HUES6 (cell line): ENCODE results near the gene RHCE.
"Not testable (repeated sequence)": the region's sequence is repeated elsewhere in the genome, so short reads cannot be mapped to it uniquely, and the experiment has no call there.

Experiments
- H3K27ac ChIP-seq: 2 replicates; pipeline ENCODE4 v1.7.0; 2013; ENCODE audit warnings: low read depth, mild to moderate bottlenecking, low read length, inconsistent platforms
- H3K27me3 ChIP-seq: 2 replicates; pipeline ENCODE4 v1.6.1; 2013; ENCODE audit warnings: low read length; ENCODE audit not compliant: control insufficient read depth, insufficient read depth
- H3K36me3 ChIP-seq: 2 replicates; pipeline ENCODE4 v1.6.1; 2013; ENCODE audit warnings: low read length; ENCODE audit not compliant: control insufficient read depth, insufficient read depth
- H3K4me1 ChIP-seq: 2 replicates; pipeline ENCODE4 v1.6.1; 2013; ENCODE audit warnings: low read length; ENCODE audit not compliant: control insufficient read depth, insufficient read depth
- H3K4me3 ChIP-seq: 2 replicates; pipeline ENCODE4 v1.5.1; 2013; ENCODE audit warnings: low read depth, low read length
- H3K9ac ChIP-seq: one replicate; pipeline ENCODE4 v1.6.1; 2013; ENCODE audit warnings: mild to moderate bottlenecking, low read length
- H3K9me3 ChIP-seq: 2 replicates; pipeline ENCODE4 v1.6.1; 2013; ENCODE audit warnings: low read depth, low read length; ENCODE audit not compliant: control insufficient read depth, insufficient read depth

The RHCE gene

DNA sequence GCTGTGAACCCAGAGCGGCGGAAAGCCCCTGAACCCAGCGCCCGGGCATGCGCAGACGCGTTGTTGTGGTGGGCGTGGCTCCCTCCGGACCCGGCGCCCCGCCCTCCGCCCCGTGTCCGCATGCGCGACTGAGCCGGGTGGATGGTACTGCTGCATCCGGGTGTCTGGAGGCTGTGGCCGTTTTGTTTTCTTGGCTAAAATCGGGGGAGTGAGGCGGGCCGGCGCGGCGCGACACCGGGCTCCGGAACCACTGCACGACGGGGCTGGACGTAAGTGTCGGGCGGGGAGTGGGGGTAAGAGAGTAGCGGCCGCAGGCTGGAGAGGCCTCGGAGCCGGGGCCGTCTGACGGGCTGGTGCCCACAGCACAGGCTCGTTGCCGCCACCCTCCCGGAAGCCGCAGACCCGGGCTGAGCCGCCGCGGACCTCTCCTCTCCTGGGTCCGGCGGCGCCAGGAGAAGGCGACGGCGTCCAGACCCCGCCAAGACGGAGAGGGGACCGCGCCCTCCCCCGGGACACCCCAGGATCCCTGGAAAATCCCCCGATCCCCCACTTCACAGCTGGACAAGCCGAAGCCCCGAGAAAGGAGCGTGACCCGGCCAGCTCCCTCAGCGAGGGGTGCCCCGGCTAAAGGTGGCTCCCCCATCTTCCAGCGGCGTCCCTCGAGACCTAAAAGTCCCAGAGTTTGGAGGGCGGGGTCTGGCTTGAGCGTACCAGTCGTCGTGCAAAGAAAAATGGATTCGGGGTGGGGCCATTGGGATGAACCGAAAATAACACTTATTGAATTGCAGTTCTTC is 82.2 kb downstream of the RHCE start, which contains the start of gene TMEM50A:
Gene TMEM50A, plus strand, starts transcription at position 147 of the 794 bp plus-strand sequence. CDS start 2,153 bp downstream, outside the sequence.
- Histone ChIP-seq H3K4me3 (peak within 1 kb of the TSS; percentile 97), H3K9me3 (no peaks in the 10 kb centered on the region), H3K36me3 (peaks cover 7% of the 10 kb centered on the region), H3K27ac (peak within 1 kb of the TSS; percentile 96), H3K9ac (peak within 1 kb of the TSS; percentile 88), H3K4me1 (0 out of 2 replicates have a peak, but pooled peaks cover 3% of the 10 kb centered on the region), H3K27me3 (no peaks in the 10 kb centered on the region)

DNA sequence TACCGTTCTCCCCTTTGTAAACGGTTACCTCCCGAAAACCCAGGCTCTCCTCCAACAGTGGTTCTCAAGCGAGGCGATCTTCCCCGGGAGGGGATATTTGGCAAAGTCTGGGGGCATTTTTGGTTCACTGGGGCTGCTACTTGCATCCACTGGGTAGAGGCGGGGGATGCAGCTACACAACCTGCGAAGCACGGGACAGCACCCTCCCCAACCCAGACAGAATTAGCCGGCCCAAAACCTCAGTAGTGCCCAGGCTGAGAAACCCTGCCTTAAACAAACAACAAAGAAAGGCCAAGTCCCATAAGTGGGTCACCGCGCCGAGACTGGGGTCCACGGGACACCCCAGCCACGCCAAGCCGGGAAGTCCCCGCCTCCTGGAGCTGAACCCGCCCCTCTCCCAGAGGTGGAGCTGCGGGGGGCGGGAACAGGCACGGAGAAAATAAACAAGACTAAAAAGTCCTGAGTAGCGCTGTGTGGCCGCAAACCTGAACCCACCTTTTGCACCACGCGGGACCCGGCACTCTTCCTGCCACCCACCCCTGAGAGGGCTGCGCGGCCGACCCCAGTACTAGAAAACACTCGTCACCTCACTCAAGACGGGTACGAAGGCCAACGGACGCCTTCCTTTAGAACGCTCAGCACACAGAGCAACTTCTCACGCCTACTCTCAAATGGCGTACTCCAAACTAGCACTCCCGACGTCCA is 83.0 kb downstream of the RHCE start:
- H3K27ac ChIP-seq, H3K27me3 ChIP-seq, H3K4me1 ChIP-seq, H3K9me3 ChIP-seq, H3K36me3 ChIP-seq: not testable (repeated sequence)
- H3K9ac ChIP-seq: peak overlapping the region; percentile 42
- peak overlapping the region; percentile 97 for H3K4me3 ChIP-seq

DNA sequence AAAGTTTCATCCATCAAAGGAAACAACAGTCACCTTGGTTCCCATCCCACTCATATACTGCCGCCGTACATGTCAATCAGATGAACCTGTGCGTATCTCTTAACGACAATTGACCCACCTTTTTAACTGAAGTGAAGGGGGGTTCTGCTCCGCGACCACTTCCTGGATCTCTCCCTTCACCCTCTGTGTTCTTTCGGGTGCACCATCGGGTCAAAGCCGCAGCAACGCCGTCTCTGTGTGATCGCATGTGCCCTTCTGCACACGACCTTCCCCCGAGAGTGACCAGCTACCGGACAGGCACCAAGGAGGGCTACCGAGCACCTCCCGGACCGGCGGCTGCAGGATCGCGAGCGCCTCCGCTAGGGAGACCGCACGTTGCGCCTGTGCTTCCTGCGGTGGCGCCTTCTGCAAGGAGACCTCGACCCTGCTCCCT is 83.7 kb downstream of the RHCE start:
- not testable (repeated sequence) for H3K9me3 ChIP-seq, H3K27me3 ChIP-seq, H3K4me1 ChIP-seq, H3K36me3 ChIP-seq, H3K27ac ChIP-seq
- Histone ChIP-seq H3K9ac (peak overlapping the region; percentile 58), H3K4me3 (peak overlapping the region; percentile 96)

DNA sequence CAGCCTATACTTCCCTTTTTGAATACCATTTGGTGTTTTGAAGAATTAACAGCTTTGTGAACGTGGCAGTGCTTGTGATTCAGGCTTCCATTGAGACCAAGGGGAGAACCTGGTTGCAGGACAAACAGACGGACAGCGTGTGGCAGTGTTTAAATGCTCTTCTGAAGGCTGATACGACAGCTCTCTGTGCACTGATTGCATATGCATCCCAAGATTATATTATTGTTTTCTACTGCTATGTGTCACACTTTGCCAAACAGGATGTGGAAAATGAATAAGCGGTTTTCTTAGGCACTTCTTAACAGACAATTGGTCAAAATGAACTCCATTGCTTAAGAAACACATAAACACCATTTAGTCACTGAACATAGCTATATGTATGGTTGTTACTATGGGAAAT is 90.7 kb downstream of the RHCE start:
- H3K9me3 ChIP-seq, H3K9ac ChIP-seq, H3K4me3 ChIP-seq, H3K27ac ChIP-seq, H3K4me1 ChIP-seq, H3K27me3 ChIP-seq, H3K36me3 ChIP-seq: not testable (repeated sequence)

DNA sequence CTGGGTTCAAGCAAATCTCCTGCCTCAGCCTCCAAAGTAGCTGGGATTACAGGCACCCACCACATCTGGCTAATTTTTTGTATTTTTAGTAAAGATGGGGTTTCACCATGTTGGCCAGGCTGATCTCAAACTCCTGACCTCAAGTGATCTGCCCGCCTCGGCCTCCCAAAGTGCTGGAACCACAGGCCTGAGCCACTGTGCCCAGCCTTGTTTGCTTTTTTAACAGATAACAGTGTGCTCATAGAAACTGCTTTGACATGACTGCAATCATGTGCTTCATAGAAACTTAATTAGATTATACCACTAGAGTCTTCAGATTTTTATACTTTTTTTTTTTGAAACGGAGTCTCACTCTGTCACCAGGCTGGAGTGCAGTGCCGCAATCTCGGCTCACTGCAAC is 91.3 kb downstream of the RHCE start:
- not testable (repeated sequence) for H3K4me3 ChIP-seq, H3K9ac ChIP-seq, H3K27ac ChIP-seq, H3K4me1 ChIP-seq, H3K36me3 ChIP-seq, H3K9me3 ChIP-seq, H3K27me3 ChIP-seq

DNA sequence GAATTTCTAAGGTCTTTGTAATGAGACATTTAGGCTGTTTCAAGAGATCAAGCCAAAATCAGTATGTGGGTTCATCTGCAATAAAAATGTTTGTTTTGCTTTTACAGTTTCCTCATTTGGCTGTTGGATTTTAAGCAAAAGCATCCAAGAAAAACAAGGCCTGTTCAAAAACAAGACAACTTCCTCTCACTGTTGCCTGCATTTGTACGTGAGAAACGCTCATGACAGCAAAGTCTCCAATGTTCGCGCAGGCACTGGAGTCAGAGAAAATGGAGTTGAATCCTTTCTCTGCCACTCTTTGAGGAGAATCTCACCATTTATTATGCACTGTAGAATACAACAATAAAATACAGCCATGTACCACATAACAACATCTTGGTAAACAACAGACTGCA is 91.8 kb downstream of the RHCE start:
- not testable (repeated sequence) for H3K4me3 ChIP-seq, H3K9ac ChIP-seq, H3K4me1 ChIP-seq, H3K27ac ChIP-seq, H3K27me3 ChIP-seq, H3K36me3 ChIP-seq, H3K9me3 ChIP-seq

DNA sequence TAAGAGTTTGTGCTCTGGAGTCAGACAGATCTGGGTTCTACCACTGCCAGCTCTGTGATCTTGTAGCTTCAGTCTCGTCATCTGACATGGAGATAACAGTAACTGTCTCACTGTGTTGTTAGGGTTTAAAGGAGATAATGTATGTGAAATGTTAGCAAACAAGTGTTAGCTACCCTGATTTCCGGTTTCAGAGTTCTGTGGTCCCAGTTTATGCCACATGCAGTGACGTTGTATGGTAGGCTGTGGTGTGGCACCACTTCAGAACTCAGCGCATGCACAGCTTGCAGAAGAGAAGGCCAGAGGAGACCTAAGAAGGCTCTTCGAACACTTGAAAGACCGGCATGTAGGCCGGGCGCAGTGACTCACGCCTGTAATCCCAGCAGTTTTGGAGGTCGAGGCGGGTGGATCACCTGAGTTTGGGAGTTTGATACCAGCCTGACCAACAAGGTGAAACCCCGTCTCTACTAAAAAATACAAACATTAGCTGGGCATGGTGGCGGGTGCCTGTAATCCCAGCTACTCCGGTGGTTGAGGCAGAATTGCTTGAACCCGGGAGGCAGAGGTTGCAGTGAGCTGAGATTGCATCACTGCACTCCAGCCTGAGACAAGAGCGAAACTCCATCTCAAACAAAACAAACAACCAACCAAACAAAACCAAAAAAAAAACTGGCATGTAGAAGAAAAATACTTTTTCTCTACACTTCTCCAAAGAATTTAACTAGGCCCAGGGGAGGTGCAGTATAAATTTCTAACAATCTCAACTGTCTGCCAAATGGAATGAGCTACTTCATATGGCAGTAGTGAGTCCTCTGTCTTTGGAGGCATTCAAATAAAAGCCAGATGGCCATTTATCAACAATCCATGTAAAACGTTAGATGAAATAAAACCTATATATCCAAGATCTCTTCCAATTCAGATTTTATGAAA is 92.5 kb downstream of the RHCE start:
- not testable (repeated sequence) for H3K36me3 ChIP-seq, H3K4me1 ChIP-seq, H3K27ac ChIP-seq, H3K27me3 ChIP-seq, H3K9me3 ChIP-seq, H3K9ac ChIP-seq, H3K4me3 ChIP-seq

DNA sequence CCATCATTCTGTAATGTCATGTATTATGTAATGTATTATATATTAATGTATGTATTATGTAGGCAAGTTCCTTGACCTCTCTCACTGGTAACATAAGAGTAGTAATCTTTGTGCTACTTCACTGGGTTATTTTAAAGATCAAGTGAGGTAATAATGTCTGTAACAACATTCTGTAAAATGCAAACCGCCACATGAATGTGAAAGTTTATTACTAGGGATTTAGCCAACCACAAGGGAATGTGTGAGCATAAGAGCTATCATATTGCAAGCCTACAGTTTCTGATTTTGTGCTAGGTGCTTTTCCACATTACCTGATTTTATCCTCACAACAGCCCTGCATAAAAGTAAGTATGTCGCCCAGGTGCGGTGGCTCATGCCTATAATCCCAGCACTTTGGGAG is 96.2 kb downstream of the RHCE start:
- not testable (repeated sequence) for H3K36me3 ChIP-seq, H3K4me3 ChIP-seq, H3K4me1 ChIP-seq, H3K9me3 ChIP-seq, H3K9ac ChIP-seq, H3K27me3 ChIP-seq, H3K27ac ChIP-seq

DNA sequence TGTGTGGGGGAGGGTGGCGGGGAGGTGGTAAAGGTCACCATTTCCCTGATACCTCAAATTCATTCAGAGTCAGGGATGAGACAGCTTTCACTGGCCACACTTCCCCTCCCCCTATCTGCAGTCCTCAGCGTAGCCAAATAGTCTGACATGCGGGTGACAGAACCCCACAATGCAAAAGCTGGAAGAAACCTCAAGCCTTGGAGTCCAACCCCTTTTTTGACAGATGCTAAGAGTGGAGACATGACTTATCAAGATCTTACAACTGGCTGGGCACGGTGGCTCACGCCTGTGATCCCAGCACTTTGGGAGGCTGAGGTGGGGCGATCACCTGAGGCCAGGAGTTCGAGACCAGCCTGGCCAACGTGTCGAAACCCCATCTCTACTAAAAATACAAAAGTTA is 98.5 kb downstream of the RHCE start:
- H3K27me3 ChIP-seq, H3K27ac ChIP-seq, H3K4me1 ChIP-seq, H3K9ac ChIP-seq, H3K4me3 ChIP-seq, H3K9me3 ChIP-seq, H3K36me3 ChIP-seq: not testable (repeated sequence)

DNA sequence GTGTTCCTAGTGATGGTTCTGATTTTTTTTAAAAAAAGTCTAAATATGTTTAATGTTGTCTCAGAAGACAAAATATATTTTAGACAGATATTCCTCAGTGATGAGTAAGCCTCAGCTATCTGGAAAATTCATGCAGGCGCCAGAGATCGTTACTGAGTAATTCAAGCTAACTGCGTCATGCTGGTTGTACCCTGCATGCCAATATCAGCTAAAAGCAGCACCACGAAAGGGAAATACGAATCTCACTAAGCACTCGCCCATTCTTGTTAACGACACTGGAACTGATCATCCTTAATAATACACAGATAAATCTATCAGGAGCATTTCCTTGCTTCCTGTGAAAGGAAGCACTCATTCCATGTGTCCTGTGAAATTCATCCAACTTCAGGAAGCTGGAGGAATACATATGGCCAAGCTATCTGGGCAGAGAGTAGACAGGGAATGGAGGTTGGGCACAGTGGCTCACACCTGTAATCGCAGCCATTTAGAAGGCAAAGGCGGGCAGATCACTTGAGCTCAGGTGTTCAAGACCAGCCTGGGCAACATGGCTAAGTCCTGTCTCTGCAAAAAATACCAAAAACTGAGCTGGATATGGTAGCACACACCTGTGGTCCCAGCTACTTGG is 100.2 kb downstream of the RHCE start:
- not testable (repeated sequence) for H3K9ac ChIP-seq, H3K36me3 ChIP-seq, H3K4me3 ChIP-seq, H3K4me1 ChIP-seq, H3K9me3 ChIP-seq, H3K27ac ChIP-seq, H3K27me3 ChIP-seq
